ENCODE results near the gene FGD3. TPM values are rescaled to one million over a fixed set of nuclear protein-coding genes. Genes with fewer than 3 reads are reported as not detected.
"Not testable (repeated sequence)": the region's sequence is repeated elsewhere in the genome, so short reads cannot be mapped to it uniquely, and the experiment has no call there.

The FGD3 gene
- total RNA-seq, 2 experiments from 2014 or later = 41.5 to 42.9 TPM

DNA sequence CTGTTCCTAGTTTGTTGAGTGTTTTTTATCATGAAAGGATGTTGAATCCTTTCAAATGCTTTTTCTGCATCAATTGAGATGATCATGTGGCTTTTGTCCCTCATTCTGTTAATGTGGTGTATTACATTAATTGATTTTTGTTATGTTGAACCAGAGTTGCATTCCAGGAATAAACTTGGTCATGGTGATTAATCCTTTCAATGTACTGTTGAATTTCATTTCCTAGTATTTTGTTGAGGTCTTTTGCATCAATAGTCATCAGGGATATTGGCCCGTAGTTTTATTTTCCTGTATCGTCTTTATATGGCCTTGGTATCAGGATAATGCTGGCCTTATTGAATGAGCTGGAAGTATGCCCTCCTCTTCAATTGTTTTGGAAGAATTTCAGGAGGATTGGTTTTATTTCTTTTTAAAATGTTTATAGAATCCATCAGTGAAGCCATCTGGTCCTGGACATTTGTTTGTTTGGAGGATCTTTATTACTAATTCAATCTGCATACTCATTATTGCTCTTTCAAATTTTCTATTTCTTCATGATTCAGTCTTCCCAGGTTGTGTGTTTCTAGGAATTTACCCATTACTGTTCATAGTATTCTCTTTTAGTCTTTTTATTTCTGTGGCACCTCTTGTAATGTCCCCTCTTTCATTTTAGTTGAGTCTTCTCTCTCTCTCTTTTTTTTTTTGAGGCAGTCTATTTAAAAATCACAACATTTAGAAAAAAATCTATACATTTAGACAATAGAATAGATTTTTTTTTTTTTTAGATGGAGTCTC, 32.1 kb downstream of the FGD3 start:
- Mint-ChIP-seq H3K9me3 (peaks cover 31% of the 10 kb centered on the region), H3K4me3 (peak overlapping the region; percentile 15), H3K27ac (peak overlapping the region; percentile 84), H3K27me3 (no peaks in the 10 kb centered on the region), H3K36me3 (peaks cover 71% of the 10 kb centered on the region), H3K4me1 (peaks cover 58% of the 10 kb centered on the region)
- DNase-seq = no peak

DNA sequence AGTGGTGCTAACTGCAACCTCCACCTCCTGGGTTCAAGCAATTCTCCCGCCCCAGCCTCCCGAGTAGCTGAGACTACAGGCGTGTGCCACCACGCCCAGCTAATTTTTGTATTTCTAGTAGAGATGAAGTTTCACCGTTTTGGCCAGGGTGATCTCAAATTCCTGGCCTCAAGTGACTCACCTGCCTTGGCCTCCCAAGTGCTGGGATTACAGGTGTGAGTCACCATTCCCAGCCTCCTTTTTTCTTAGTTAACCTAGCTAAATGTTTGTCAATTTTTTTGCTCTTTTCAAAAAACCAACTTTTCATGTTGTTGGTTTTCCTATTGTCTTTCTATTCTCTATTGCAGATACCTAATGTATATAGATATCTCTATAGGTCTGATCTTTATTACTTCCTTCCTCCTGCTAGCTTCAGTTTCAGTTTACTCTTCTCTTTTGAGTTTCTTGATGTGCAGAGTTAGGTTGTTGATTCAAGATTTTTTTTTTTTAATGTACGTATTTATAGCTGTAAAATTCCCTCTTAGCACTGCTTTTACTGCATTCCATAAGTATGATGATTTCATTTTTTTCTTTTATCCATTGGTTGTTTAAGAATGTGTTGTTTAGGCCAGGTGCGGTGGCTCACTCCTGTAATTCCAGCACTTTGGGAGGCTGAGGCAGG, 32.9 kb downstream of the FGD3 start:
- Mint-ChIP-seq H3K36me3 (peaks cover 74% of the 10 kb centered on the region), H3K4me1 (peaks cover 54% of the 10 kb centered on the region), H3K27ac (peak overlapping the region; percentile 84), H3K9me3 (peaks cover 33% of the 10 kb centered on the region), H3K27me3 (no peaks in the 10 kb centered on the region), H3K4me3 (peak overlapping the region; percentile 40)
- DNase-seq = no peak

DNA sequence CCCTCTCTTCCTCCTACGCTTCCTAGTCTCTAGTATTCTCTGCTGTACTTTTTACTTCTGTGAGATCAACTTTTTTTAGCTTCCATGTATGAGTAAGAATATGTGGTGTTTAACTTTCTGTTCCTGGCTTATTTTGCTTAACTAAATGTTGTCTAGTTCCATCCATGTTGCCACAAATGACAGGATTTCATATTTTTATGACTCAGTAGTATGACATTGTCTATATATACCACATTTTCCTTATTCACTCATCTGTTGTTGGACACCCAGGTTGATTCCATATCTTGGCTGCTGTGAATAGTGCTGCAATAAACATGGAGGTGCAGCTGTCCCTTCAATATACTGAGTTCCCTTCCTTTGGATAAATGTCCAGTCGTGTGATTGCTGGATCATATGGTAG, 34.8 kb downstream of the FGD3 start:
- Mint-ChIP-seq H3K36me3 (peaks cover 87% of the 10 kb centered on the region), H3K4me3 (no peak overlapping the region), H3K27ac (peak overlapping the region; percentile 35), H3K27me3 (no peaks in the 10 kb centered on the region), H3K9me3 (peaks cover 39% of the 10 kb centered on the region), H3K4me1 (peaks cover 60% of the 10 kb centered on the region)
- DNase-seq = no peak

DNA sequence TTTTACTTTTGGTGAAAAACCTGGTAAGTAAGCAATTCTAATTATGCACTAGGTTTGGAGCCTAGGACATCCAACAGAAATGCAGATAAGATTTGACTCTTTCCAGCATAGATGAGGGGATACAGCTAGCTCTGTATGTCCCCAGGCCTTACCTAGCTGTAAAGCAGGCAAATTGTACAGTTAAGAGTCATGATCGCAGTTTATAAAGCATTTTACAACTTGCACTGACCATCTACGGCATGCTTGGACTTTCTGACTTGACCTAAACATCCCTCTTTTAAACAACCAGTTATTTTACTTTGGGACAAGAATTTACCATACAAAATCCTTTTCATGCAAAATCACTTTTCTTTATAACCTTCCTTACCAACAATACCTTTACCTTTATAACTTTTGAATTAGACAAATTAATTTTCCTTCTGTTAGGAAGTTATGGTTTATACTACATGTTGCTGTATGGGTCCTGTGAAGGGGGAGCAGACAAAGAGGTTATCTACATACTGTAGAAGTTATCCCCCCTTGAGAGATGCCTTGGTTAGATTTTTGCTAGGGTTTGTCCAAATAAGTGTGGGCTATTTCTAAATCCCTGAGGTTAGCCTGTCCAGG, 36.8 kb downstream of the FGD3 start:
- H3K4me3 Mint-ChIP-seq = no peak overlapping the region
- peaks cover 41% of the 10 kb centered on the region for H3K9me3 Mint-ChIP-seq
- no peak for DNase-seq
- H3K27ac Mint-ChIP-seq = no peak overlapping the region
- peaks cover 93% of the 10 kb centered on the region for H3K36me3 Mint-ChIP-seq
- no peaks in the 10 kb centered on the region for H3K27me3 Mint-ChIP-seq
- H3K4me1 Mint-ChIP-seq = peaks cover 66% of the 10 kb centered on the region

DNA sequence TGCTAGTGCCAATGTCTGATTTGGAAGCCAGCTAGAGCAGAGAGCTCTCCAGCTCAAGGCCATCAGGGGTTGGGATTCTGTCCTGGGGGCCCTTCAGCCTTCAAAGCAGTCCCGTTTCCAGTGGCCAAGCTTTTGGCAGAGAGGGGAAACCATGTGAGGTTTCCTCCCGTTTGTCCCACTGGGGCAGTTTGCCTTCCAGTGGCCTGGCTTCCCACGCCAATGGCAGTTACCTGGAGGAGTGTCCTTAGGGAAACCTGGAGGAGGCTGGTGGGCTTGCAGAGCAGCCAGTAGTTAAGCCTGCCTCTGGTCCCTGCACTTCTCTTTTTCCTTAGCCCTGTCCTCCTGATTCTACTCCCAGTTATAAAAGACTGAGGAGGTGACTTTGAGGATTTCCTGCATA, 37.7 kb downstream of the FGD3 start:
- H3K36me3 Mint-ChIP-seq = peaks cover 90% of the 10 kb centered on the region

DNA sequence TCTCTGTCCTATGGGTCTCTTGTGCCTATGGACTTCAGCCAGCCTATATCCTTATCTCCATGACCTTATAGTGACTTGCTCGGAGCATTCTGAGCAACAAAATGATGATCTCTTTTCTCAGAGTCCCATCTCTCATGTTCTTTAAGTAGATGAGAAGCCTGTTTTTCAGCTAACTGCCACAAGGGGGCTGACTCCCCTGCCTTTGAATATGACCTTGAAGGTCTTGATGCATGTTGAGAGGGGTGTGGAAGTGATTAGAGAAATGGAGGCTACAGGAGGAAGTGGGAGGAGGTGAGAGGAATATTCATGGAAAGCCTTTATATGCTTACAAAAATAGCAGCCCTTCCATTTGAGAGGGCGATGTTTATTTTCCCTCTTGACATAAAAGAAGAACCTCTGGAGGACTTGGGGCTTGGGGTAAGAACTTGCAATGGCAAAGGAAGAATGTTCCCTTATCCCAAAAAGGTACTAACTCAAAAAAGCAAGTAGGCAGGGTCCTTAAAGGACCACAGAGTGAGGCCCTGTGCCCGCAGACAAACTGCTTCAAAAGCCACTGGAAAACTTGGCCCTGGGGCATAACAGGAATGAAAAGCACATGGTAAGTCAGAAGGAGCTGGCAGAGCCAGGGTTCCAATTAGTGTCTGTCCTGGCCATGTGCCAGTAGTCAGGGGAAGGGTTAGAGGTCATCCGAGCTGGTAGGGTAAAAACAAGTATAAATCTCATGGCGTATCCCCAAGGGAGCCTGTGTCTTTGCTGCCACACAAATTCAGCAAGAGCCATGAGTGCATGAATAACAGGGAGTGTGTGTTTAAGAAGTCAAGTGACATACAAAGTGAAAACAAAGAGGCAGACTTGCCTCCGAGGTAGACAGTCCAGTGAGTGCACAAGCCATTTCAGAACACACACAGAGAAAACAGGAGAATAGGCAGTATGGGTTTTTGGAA, 39.1 kb downstream of the FGD3 start:
- Mint-ChIP-seq H3K4me1 (peaks cover 66% of the 10 kb centered on the region), H3K36me3 (peaks cover 87% of the 10 kb centered on the region), H3K4me3 (no peak overlapping the region), H3K27me3 (no peaks in the 10 kb centered on the region), H3K27ac (peak overlapping the region; percentile 76), H3K9me3 (peaks cover 32% of the 10 kb centered on the region)
- no peak for DNase-seq

More for the DNA sequence above, 37.7 kb downstream of the FGD3 start:
- Mint-ChIP-seq H3K27ac (no peak overlapping the region), H3K9me3 (peaks cover 37% of the 10 kb centered on the region), H3K4me3 (no peak overlapping the region), H3K27me3 (no peaks in the 10 kb centered on the region), H3K4me1 (peaks cover 66% of the 10 kb centered on the region)
- DNase-seq = no peak

DNA sequence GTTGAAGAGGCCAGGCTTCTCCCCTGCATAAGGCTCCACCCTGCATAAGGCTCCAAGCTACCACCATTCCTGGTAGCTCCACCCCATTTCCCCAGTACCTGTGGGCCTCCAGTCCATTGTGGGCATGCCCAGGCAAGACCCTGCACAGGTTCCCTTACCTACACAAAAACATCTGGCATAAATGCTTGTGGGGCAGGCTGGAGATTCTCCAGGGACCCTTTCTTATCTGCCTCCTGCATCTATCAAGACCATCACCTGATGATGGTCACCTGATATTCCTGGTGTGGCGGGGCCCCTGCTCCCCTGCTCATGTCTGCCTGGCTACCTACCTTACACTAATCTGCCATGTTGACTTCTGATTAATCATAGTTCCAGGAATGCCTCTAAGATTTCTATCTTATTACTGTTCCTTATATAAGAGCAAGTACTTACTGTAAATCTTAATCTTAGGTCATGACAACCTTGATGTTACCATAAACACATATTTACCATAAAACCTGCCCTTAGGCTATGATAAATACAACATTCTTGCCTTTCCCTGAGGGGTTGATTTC, 41.0 kb downstream of the FGD3 start:
- Mint-ChIP-seq H3K4me3 (no peak overlapping the region), H3K27ac (peak overlapping the region; percentile 86), H3K36me3 (peaks cover 84% of the 10 kb centered on the region), H3K9me3 (peaks cover 26% of the 10 kb centered on the region), H3K4me1 (peaks cover 74% of the 10 kb centered on the region), H3K27me3 (no peaks in the 10 kb centered on the region)
- no peak for DNase-seq

DNA sequence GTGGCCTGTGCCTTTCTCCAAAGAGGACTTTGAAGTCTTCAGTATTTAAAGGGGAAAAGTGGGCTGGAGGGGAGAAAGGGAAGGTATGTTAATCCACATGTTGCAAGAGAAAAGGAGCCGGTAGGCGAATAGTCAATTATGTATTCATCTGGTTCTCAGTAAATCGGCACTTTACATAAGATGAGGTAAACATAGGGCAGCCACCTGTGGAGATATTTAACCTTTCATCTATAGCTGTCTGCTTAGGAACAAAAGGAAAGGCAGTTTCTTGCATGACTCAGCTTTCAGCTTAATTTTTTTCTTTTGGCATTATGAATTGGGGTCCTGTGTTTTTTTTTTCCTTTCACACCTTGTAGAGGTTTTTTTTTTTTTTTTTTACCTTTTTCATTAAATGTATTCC, 42.2 kb downstream of the FGD3 start:
- Mint-ChIP-seq H3K4me1 (peaks cover 74% of the 10 kb centered on the region), H3K4me3 (no peak overlapping the region), H3K9me3 (peaks cover 25% of the 10 kb centered on the region), H3K36me3 (peaks cover 85% of the 10 kb centered on the region), H3K27me3 (no peaks in the 10 kb centered on the region), H3K27ac (peak overlapping the region; percentile 86)
- no peak for DNase-seq

DNA sequence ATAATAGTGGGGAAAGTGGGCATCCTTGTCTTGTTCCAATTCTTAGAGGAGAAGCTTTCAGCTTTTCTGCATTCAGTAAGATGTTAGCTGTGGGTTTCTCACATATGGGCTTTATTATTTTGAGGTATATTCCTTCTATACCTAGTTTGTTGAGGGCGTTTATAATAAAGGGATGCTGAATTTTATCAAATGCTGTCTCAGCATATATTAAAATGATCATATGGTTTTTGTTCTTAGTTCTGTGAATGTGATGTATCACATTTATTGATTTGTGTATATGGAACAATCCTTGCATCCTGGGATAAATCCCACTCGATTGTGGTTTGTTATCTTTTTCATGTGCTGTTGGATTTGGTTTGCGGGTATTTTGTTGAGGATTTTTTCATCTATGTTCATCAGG, 43.1 kb downstream of the FGD3 start:
- Mint-ChIP-seq H3K4me3 (no peak overlapping the region), H3K27me3 (no peaks in the 10 kb centered on the region), H3K9me3 (peaks cover 29% of the 10 kb centered on the region), H3K27ac (peak overlapping the region; percentile 51), H3K4me1 (peaks cover 75% of the 10 kb centered on the region), H3K36me3 (peaks cover 85% of the 10 kb centered on the region)
- DNase-seq = no peak

DNA sequence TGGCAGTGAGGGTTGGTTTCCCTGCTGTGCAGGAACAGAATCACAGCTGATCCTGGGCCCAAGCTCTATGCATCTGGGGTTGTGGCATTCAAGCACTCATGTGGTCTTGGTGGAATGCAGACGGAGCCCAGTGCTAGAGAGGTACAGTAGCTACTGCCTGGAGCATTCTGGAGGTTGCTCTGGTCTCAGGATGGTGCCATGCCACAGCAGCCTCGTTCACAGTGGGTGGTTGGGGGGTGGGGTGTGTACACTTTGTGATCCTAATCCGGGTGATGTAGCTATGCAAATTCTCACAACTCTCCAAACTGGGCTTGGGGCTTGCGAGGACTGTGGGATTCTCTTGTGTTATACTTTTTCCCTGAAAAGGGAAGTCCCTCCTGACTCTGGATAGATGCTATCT, 45.2 kb downstream of the FGD3 start:
- Mint-ChIP-seq H3K27ac (peak overlapping the region; percentile 57), H3K4me1 (peaks cover 65% of the 10 kb centered on the region), H3K36me3 (peaks cover 85% of the 10 kb centered on the region), H3K4me3 (no peak overlapping the region), H3K9me3 (peaks cover 41% of the 10 kb centered on the region), H3K27me3 (no peaks in the 10 kb centered on the region)
- DNase-seq = no peak

DNA sequence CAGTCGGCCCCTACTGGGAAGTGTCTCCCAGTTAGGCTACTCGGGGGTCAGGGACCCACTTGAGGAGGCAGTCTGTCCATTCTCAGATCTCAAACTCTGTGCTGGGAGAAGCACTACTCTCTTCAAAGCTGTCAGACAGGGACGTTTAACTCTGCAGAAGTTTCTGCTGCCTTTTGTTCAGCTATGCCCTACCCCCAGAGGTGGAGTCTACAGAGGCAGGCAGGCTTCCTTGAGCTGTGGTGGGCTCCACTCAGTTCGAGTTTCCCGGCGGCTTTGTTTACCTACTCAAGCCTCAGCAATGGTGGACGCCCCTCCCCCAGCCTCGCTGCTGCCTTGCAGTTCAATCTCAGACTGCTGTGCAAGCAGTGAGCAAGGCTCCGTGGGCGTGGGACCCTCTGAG, 51.5 kb downstream of the FGD3 start:
- peaks cover 45% of the 10 kb centered on the region for H3K9me3 Mint-ChIP-seq
- DNase-seq, H3K4me3 Mint-ChIP-seq, H3K27me3 Mint-ChIP-seq, H3K27ac Mint-ChIP-seq: not testable (repeated sequence)
- peaks cover 85% of the 10 kb centered on the region for H3K36me3 Mint-ChIP-seq
- peaks cover 45% of the 10 kb centered on the region for H3K4me1 Mint-ChIP-seq

DNA sequence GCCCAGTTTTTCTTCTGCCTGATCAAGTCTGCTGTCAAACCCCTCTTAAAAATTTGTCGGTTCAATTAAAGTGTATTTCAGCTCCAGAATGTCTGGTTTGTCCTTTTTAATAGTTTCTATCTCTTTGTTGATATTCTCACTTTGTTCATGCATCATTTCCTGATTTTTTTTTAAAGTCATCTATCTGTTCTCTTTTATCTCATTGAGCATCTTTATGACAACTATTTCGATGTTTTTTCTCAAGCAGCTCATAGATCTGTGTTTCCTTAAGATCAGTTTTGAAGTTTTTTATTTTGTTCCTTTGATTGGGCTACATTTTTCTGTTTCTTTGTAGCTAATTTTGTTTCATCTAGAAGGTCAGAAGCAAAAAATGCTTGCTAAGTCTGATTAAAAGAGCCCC, 53.7 kb downstream of the FGD3 start:
- DNase-seq = no peak
- Mint-ChIP-seq H3K9me3 (peaks cover 30% of the 10 kb centered on the region), H3K27me3 (no peaks in the 10 kb centered on the region), H3K27ac (peak overlapping the region; percentile 86), H3K36me3 (peaks cover 72% of the 10 kb centered on the region), H3K4me1 (peaks cover 47% of the 10 kb centered on the region), H3K4me3 (peak overlapping the region; percentile 15)

DNA sequence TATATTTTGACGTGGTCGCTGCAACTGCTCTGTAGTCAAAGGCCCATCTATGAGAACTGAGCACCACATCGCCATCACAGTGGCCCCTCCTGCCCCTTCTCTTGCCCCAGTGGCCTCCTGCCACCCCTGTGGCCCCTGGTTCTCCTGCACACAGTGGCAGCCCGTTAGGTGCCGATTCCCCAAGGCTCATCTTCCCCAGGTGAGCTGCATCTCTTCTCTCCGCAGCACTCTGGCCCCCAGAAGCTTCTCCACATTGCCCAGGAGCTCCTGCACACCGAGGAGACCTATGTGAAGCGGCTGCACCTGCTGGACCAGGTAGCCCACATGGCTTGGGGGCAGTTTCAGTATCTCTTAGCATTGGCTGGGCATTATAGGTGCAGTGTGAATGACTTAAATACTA, 55.4 kb downstream of the FGD3 start:
- Mint-ChIP-seq H3K27me3 (no peaks in the 10 kb centered on the region), H3K9me3 (peaks cover 15% of the 10 kb centered on the region), H3K4me1 (peaks cover 40% of the 10 kb centered on the region), H3K36me3 (peaks cover 58% of the 10 kb centered on the region), H3K4me3 (no peak overlapping the region), H3K27ac (peak overlapping the region; percentile 87)
- no peak for DNase-seq

DNA sequence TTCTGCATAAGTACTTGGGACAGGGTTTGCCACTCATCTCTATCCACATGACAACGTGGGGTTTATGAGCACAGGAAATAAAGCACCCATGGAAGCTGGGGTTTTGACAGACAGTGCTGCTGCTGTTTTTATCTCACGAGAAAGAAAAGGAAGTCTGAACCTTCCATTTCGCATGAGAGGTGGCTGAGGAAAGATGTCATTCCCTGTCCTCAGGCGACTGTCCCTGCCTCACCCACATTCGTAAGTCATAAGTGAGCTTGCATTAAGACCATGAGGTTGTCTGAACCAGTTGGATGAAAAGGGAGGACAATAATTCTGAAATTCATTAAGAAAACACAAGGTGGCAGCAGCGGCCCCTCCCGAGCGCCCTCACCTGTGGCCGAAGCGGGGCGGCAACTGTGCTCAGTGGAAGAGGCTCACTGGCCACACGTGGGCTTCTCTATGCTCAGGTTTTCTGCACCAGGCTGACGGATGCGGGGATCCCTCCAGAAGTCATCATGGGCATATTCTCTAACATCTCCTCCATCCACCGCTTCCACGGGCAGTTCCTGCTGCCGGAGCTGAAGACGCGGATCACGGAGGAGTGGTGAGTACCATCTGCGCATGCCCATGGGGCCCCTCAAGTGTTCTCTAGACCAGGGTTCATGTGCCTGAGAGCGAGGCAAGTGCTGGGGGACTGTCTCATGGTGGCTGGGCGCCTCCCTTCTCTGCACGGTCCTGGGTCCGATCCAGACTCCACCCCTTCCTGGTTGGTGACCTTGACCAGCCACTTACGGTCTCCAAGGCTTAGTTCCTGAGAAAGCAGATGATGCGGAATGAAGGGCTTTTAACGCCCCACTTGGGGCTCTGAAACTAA, 56.5 kb downstream of the FGD3 start:
- no peaks in the 10 kb centered on the region for H3K27me3 Mint-ChIP-seq
- no peak overlapping the region for H3K4me3 Mint-ChIP-seq
- peaks cover 45% of the 10 kb centered on the region for H3K4me1 Mint-ChIP-seq
- DNase-seq = peak; percentile 68
- H3K27ac Mint-ChIP-seq = peak overlapping the region; percentile 87
- H3K36me3 Mint-ChIP-seq = peaks cover 55% of the 10 kb centered on the region
- peaks cover 11% of the 10 kb centered on the region for H3K9me3 Mint-ChIP-seq

Measured in activated naive CD8-positive, alpha-beta T cell treated with anti-CD3 and anti-CD28 coated beads for 36 hours (primary cell).